ENCODE data around the gene HSPA1B. TPM values are rescaled to one million over a fixed set of nuclear protein-coding genes. Genes with fewer than 3 reads are reported as not detected.

HSPA1B gene
- total and polyA plus RNA-seq, 2 donors (not counting 1 experiment from before 2014, with no cell fraction given): 79.2 to 145 TPM

DNA sequence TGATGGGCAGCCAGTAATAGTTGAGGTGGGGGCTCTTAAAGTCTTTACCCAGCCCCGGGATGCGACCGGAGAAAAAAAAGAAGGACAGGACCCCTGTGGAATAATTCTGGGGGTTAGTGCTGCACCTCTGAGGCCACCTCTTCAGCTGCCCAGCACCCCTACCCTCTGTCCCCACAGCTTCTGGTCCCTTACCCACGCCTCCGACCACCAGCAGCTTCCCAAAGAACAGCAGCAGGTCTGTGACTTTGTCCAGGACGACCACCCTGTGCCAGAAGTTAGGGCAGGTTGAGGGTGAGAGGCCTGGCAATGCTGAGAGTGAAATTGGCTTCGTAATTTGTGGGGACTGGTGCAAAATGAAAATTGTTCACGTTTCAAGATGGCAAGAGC lies 37.3 kb downstream of the HSPA1B start:
- no peak overlapping the region for H2AFZ ChIP-seq (ENCODE audit: insufficient read depth, low read depth, low read length, poor library complexity, severe bottlenecking)
- no peaks in the 10 kb centered on the region for H3K9me3 Mint-ChIP-seq (ENCODE audit: insufficient read depth)
- H3K27me3 Mint-ChIP-seq: no peaks in the 10 kb centered on the region
- H3K4me2 ChIP-seq (replicated peaks; ENCODE audit: low read depth, low read length, poor library complexity, severe bottlenecking): no peak overlapping the region
- no peak for ATAC-seq (ENCODE audit: low read depth)
- H3K4me1 ChIP-seq (ENCODE audit: control insufficient read depth in 2 of 2, insufficient read depth in 2 of 2, low read length in 2 of 2): peaks cover 18 to 23% of the 10 kb centered on the region in 2 donors
- 96% methylated on average over 4 of the region's 8 CpGs for WGBS (ENCODE audit: insufficient coverage)
- H3K4me3 Mint-ChIP-seq: peak overlapping the region; percentile 30
- DNase-seq: no peak
- no peaks in the 10 kb centered on the region for H4K20me1 ChIP-seq (ENCODE audit: control insufficient read depth, insufficient read depth, low read length, poor library complexity, severe bottlenecking)
- TF ChIP-seq EZH2 (IDR thresholded peaks at IDR 0.05; ENCODE audit: borderline replicate concordance, insufficient read depth, low read depth, low read length, poor library complexity, severe bottlenecking): no peak
- no peak for TF ChIP-seq CTCF (IDR thresholded peaks at IDR 0.05)
- POLR2A ChIA-PET: interaction anchor here (0.5 to 0.6 kb wide), 3 partner anchors 9 to 201 kb away, joined by 3 read pairs; no protein-coding TSS in a partner anchor
- no peak overlapping the region for H3K9ac ChIP-seq (ENCODE audit: low read length)
- H3K27ac Mint-ChIP-seq: no peak overlapping the region
- H3K4me1 Mint-ChIP-seq: peaks cover 24% of the 10 kb centered on the region
- H3K27ac ChIP-seq (ENCODE audit: low read length in 2 of 2): no peak overlapping the region
- H3K9me3 ChIP-seq (ENCODE audit: control extremely low read depth in 1 of 3, control insufficient read depth in 2 of 3, insufficient read depth in 1 of 3, low read length in 2 of 3): no peaks in the 10 kb centered on the region
- H3K79me2 ChIP-seq (ENCODE audit: control insufficient read depth, insufficient read depth, low read length): peaks cover 17% of the 10 kb centered on the region
- no peak overlapping the region for H3K4me3 ChIP-seq (ENCODE audit: control extremely low read depth in 1 of 5, extremely low read depth in 1 of 5, insufficient read depth in 1 of 5, low read depth in 2 of 5, low read length in 4 of 5)
- intact Hi-C loops (cut with micrococcal nuclease): loop anchor here (1.0 to 10.0 kb wide), 4 partner anchors 48 to 370 kb away; partner anchors contain the start of genes HSPA1A, HSPA1L, MICB and VARS1
- CTCF ChIA-PET: interaction anchor here (0.8 to 3.0 kb wide), 5 partner anchors 24 to 319 kb away, joined by 3 to 11 read pairs (median 8); partner anchors contain the start of genes ATP6V1G2 and MSH5
- peaks cover 0 to 4% of the 10 kb centered on the region in 2 experiments for H3K36me3 ChIP-seq (replicated peaks in 1 of 2; ENCODE audit: control extremely low read depth in 1 of 2, control insufficient read depth in 1 of 2, extremely low read depth in 1 of 2, insufficient read depth in 2 of 2, low read length in 1 of 2)
- H3K27me3 ChIP-seq (replicated peaks in 1 of 4; ENCODE audit: control extremely low read depth in 1 of 4, control insufficient read depth in 3 of 4, insufficient read depth in 4 of 4, low read length in 3 of 4): no peaks in the 10 kb centered on the region

All from B cell (primary cell).